Measurements from ENCODE around the gene TESK1.

The TESK1 gene

DNA sequence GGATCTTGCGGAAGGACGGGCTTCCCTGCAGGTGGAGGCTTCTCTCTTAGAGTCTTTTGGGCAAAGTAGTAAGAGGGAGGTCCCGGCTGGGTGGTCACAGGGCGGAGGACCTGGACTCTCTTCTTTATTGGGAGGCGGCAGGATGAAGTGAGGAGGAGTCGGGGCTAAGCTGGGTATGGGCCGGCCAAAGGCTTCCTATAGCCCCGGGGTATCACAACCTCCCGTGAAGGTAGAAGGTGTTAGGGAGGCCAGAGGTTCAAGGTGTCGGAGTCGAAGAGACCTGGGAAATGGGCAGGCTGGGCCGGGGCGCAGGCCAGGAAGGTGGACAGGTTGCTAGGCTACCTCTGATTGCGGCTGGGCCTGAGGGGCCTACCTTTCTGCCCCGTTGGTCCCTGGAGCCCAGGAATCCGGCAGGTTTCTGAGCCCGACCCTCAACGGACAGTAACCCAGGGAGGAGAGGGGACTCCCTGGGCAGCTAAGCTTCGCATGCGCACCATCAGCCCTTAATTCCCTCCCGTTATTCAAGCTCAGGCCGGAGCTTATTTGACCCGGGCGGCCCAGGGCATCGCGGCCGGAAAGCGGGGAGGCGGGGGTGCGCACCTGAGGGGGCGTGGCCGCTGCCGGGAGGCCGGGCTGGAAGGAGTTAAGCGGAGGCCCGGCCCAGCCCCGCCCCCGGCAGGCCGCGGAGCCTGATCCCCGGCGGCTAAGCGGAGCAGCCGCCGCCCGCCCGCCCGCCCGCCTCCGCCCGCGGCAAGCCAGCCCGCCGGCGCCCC lies at the start of gene TESK1:
Gene TESK1, plus strand, starts transcription at position 685 of the 773 bp plus-strand sequence. CDS start 358 bp downstream, outside the sequence.
- DNase-seq (ENCODE audit: low read depth in 2 of 2): peak; percentile 80 to 81

DNA sequence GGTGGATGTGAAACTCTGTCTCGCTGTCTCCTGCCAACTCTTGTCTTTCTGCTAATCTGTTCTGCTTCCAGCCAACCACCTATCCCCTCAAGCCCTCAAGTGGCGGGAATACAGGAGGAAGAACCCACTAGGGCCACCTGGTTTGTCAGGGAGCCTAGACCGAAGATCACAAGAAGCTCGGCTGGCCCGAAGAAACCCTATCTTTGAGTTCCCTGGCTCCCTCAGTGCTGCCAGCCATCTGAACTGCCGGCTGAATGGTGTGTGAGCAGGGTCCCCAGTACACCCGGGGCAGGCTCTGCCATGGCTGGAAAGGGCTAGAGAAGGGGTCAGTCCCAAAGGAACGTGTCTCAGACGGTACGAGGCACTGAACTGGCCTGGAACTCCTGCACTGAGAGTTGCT lies 49.2 kb upstream of the TESK1 start:
- no peak for DNase-seq (ENCODE audit: low read depth in 2 of 2)

DNA sequence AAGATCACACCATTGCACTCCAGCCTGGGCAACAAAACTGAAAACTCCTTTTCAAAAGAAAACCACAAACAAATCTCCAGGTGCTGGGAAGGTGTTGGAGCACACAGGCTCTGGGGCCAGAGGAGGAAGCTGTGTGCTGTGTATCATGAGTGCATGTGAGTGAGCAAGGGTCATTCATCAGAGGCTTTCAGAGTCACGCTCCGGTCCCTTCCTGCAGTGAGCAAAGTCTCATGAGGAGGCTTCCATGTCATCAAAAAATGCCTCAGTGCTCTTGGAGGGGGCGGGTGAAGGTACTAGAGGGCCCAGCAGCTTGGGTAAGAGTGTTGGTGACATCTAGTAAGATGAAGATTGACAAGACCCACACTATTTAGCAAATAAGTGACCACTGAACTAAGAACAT lies 48.3 kb upstream of the TESK1 start:
- no peak for DNase-seq (ENCODE audit: low read depth in 2 of 2)

DNA sequence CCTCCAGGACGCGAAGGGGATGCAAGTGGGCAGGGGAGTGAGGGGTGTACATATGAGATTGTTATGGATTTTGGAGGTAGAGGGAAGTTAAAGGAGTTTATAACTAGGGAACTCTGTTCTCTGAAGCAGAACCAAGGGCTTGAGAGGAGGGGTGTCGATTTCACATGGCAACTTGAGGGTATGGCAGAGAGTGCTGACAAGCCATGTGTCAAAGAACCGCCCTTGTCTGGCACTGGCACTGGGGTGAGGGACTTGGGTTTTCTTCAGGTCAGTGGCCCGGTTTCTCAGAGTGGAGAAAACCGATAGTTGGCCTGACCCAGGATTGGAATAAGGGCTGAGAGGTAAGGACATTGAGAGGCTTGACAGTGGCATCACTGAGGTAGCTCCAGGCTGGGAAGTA lies 47.7 kb upstream of the TESK1 start:
- no peak for DNase-seq (ENCODE audit: low read depth in 2 of 2)

DNA sequence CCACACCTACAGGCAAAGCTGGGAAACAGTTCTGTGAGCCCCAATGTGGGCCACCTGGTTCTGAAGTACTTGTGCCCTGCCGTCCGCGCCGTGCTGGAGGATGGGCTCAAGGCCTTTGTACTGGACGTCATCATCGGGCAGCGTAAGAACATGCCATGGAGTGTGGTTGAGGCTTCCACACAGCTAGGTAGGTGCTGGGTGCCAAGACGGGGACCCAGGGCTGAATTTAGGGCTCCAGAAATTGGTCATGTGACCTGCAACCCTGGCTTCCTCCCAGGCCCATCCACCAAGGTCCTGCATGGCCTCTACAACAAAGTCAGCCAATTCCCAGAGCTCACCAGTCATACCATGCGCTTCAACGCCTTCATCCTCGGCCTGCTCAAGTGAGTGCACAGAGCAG lies 46.9 kb upstream of the TESK1 start:
- no peak for DNase-seq (ENCODE audit: low read depth in 2 of 2)

DNA sequence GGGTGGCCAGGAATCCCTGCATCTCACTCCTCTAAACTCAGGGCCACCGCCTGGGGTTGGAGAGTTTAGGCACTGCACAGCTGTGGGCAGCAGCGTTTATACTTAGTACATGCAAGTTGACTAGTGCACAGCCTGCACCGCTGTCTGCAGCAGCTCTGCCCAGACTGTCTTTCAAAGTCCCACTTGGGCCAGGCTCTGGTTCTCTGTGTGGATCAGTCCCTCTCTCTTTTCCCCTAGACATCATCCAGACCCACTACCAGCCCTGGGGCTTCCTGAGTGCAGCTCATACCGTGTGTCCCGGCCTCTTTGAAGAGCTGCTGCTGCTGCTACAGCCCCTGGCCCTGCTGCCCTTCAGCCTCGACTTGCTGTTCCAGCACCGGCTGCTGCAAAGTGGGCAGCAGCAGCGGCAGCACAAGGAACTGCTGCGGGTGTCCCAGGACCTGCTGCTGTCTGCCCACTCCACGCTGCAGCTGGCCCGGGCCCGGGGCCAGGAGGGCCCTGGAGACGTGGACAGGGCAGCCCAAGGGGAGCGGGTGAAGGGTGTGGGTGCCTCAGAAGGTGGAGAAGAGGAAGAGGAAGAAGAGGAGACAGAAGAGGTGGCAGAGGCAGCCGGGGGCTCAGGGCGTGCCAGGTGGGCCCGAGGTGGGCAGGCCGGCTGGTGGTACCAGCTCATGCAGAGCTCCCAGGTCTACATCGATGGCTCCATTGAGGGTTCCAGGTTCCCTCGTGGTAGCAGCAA lies 45.1 kb upstream of the TESK1 start:
- DNase-seq (ENCODE audit: low read depth in 2 of 2): no peak

DNA sequence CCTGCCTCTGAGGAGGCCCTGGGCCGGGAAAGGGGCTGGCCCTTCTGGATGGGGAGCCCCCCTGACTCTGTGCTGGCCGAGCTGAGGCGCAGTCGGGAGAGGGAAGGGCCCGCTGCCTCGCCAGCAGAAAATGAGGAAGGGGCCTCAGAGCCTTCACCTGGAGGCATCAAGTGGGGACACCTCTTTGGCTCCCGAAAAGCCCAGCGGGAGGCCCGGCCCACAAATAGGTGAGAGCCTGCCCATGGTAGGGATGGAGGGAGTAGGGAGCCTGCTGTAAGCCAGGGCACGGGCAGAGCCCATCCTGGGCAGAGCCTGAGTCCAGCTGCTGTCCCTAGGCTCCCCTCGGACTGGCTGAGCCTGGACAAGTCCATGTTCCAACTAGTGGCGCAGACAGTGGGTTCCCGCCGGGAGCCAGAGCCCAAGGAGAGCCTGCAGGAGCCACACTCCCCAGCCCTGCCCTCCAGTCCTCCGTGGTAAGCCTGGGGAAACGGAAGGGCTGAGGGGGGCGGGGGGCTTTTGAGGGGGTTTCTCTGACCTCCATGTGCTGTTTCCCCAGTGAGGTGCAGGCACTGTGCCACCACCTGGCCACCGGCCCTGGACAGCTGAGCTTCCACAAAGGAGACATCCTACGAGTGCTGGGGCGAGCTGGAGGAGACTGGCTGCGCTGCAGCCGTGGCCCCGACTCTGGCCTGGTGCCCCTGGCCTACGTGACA lies 44.3 kb upstream of the TESK1 start:
- no peak for DNase-seq (ENCODE audit: low read depth in 2 of 2)

DNA sequence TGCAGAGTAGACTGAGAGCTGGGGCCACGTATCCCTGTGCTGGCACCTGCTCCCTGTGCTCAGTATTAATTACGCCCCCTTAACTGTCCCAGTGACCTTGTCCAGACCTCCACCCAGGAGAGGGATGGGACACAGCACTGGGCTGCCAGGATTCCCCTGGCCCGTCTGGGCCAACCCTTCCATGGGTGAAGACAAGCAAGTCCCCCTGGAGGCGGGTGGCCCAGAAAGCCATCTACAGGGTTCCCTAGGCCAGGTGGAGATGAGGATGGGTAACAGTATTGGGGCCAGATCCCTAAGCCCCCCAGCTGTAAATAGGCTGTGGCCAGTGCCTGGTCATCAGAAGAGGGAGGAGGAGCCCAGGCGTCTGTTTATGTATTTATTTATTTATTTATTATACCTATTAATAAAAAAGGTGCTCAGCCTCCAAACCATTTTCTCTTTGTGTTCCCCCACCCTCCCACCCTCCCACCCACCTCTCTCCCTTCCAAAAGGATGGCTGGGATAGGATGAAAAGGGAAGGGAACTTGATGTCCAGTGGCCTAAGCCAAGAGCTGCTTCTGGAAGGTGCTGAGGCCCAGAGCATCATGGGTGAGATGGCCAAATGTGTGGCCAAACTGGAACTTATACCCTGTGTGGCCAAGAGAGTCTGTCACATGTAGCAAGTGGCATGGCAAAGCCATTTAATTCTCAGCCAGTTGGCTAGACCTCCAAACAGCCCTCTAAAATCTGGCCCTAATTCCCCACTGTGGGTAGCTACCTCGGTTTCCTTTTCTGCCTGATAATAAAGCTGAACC lies 43.4 kb upstream of the TESK1 start:
- no peak for DNase-seq (ENCODE audit: low read depth in 2 of 2)

- DNase-seq (ENCODE audit: low read depth in 2 of 2): no peak
Measured at GRCh38 chr9:35562895-35563780, 41.9 kb upstream of the TESK1 start.

- no peak for DNase-seq (ENCODE audit: low read depth in 2 of 2)
Measured at GRCh38 chr9:35563791-35564197, 41.3 kb upstream of the TESK1 start.

- no peak for DNase-seq (ENCODE audit: low read depth in 2 of 2)
Measured at GRCh38 chr9:35564658-35565061, 40.4 kb upstream of the TESK1 start.

GRCh38 chr9:35566417-35566816 lies 38.6 kb upstream of the TESK1 start:
- no peak for DNase-seq (ENCODE audit: low read depth in 2 of 2)

DNA sequence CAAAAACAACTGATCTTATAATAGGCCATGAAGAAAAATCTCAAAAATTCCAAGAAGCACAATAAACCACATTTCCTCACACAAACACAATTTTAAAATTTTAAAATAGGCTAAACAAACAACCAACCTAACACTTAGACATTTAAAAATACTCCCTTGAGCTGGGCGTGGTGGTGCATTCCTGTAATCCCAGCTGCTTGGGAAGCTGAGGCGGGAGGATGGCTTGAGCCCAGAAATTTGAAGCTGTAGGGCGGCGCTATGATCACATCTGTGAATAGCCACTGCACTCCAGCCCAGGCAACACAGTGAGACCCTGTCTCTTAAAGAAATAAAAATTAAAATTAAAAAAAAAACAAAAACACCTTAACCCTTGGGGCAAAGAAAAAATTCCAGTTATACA lies 36.9 kb upstream of the TESK1 start:
- no peak for DNase-seq (ENCODE audit: low read depth in 2 of 2)

DNA sequence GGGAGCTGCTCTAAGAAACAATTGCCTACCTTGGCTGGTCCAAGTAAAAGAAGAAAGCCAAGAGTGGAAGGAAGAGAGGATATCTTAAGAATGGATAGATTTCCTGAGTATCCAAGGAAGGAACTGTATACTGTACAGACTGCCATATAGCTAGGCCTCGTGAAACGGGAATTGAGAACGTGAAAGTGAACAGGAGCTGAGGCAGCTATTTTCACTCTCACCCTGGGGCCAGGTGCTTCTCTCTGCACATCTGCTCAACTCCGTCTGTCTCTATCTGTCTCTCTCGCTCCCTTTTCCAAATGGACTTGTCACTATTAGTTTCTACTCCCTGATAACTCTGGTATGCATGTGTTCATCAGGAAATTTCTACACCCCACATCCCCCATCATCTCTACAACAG lies 35.9 kb upstream of the TESK1 start:
- no peak for DNase-seq (ENCODE audit: low read depth in 2 of 2)

- DNase-seq (ENCODE audit: low read depth in 2 of 2): peak; percentile 53 to 54
Measured at GRCh38 chr9:35570709-35571504, 34.2 kb upstream of the TESK1 start.

GRCh38 chr9:35574578-35575122 lies 30.4 kb upstream of the TESK1 start:
- DNase-seq (ENCODE audit: low read depth in 2 of 2): no peak

- DNase-seq (ENCODE audit: low read depth in 2 of 2): no peak
Measured at GRCh38 chr9:35575478-35575877, 29.6 kb upstream of the TESK1 start.

GRCh38 chr9:35577486-35577885 lies 27.6 kb upstream of the TESK1 start:
- DNase-seq (ENCODE audit: low read depth in 2 of 2): no peak

GRCh38 chr9:35579130-35579529 lies 25.9 kb upstream of the TESK1 start:
- no peak for DNase-seq (ENCODE audit: low read depth in 2 of 2)
